IMR-90 (cell line): ENCODE results near the gene MEP1B. TPM values are rescaled to one million over a fixed set of nuclear protein-coding genes. Genes with fewer than 3 reads are reported as not detected.
A peak's percentile ranks its signal among the peaks of the same experiment; 100 is the strongest.

Experiments
- ATAC-seq: fragments of 200-7000 bp; cut with Tn5 transposase; 2 replicates; pipeline ENCODE4 v1.9.1; 2020; ENCODE audit warnings: low read depth, mild to moderate bottlenecking, moderate library complexity
- BruUV-seq: library from RNA; stranded (reverse); fragments of 400-500 nt; replicated peaks from 2 replicates; lab custom pipeline; 2021; lab: Mats Ljungman, UMichigan
- CTCF ChIA-PET: fragments of 300-600 bp; formaldehyde crosslinking; extraction: SDS; loops from one replicate; lab custom pipeline; 2021; ENCODE audit warnings: antibody characterized with exemption; lab: Yijun Ruan, JAX
- POLR2A ChIA-PET: fragments of 300-600 bp; sonication (Branson Sonifier 250); formaldehyde crosslinking; loops from one replicate; lab custom pipeline; 2022; ENCODE audit warnings: antibody characterized with exemption; ENCODE audit not compliant: unreplicated experiment; lab: Charles Lee
- DNase-seq: peaks from one replicate; pipeline ENCODE4 v3.0.0; 2013
- H2AFZ ChIP-seq: replicated peaks from 2 replicates; pipeline ENCODE3; 2013; ENCODE audit warnings: low read length, mild to moderate bottlenecking; ENCODE audit not compliant: poor library complexity
- H2AK5ac ChIP-seq: 2 replicates; pipeline ENCODE4 v1.6.1; 2013; ENCODE audit warnings: low read depth, low read length, inconsistent platforms
- H2AK9ac ChIP-seq: replicated peaks from 2 replicates; pipeline ENCODE3; 2013; ENCODE audit warnings: mild to moderate bottlenecking, low read depth, low read length, moderate library complexity; ENCODE audit not compliant: poor library complexity
- H2BK120ac ChIP-seq: 2 replicates; pipeline ENCODE4 v1.6.1; 2013; ENCODE audit warnings: low read depth, low read length, inconsistent platforms
- H2BK15ac ChIP-seq: 3 replicates; pipeline ENCODE4 v1.6.1; 2013; ENCODE audit warnings: low read depth, low read length, inconsistent platforms
- H2BK20ac ChIP-seq: 2 replicates; pipeline ENCODE4 v1.6.1; 2013; ENCODE audit warnings: low read depth, mild to moderate bottlenecking, inconsistent platforms, low read length, moderate library complexity
- H2BK5ac ChIP-seq: 2 replicates; pipeline ENCODE4 v1.6.1; 2013; ENCODE audit warnings: mild to moderate bottlenecking, low read depth, low read length, inconsistent platforms; ENCODE audit not compliant: poor library complexity, severe bottlenecking
- H3K14ac ChIP-seq: replicated peaks from 2 replicates; pipeline ENCODE4 v1.6.1; 2013; ENCODE audit warnings: low read depth, low read length, inconsistent platforms
- H3K18ac ChIP-seq: 2 replicates; pipeline ENCODE4 v1.6.1; 2013; ENCODE audit warnings: low read depth, low read length, control low read depth
- H3K23ac ChIP-seq: 2 replicates; pipeline ENCODE4 v1.6.1; 2013; ENCODE audit warnings: low read depth, low read length, inconsistent platforms
- H3K27ac ChIP-seq: 2 replicates; pipeline ENCODE4 v1.5.1; 2013; ENCODE audit warnings: mild to moderate bottlenecking, control low read depth, low read length; ENCODE audit not compliant: insufficient read depth
- H3K27me3 ChIP-seq: 2 replicates; pipeline ENCODE4 v1.6.1; 2013; ENCODE audit warnings: low read length; ENCODE audit not compliant: control insufficient read depth, insufficient read depth
- H3K36me3 ChIP-seq: 2 replicates; pipeline ENCODE4 v1.6.1; 2013; ENCODE audit warnings: low read length, mixed read lengths; ENCODE audit not compliant: control insufficient read depth, insufficient read depth
- H3K4ac ChIP-seq: 2 replicates; pipeline ENCODE4 v1.6.1; 2013; ENCODE audit warnings: low read depth, low read length, inconsistent platforms
- H3K4me1 ChIP-seq: 2 replicates; pipeline ENCODE4 v1.6.1; 2013; ENCODE audit warnings: low read length, mixed read lengths; ENCODE audit not compliant: control insufficient read depth, insufficient read depth
- H3K4me2 ChIP-seq: 2 replicates; pipeline ENCODE4 v1.6.1; 2013; ENCODE audit warnings: low read depth, mild to moderate bottlenecking, control low read depth, low read length, moderate library complexity
- H3K4me3 ChIP-seq: 2 replicates; pipeline ENCODE4 v1.5.1; 2013; ENCODE audit warnings: low read depth, mild to moderate bottlenecking, control low read depth, low read length, moderate library complexity; ENCODE audit not compliant: insufficient read depth
- H3K56ac ChIP-seq: 2 replicates; pipeline ENCODE4 v1.6.1; 2013; ENCODE audit warnings: low read length, inconsistent platforms; ENCODE audit not compliant: insufficient read depth; ENCODE audit errors: extremely low read depth
- H3K79me1 ChIP-seq, 2 experiments: 2 replicates each; pipeline ENCODE4 v1.6.1; 2013; ENCODE audit warnings: low read length in 2 of 2, inconsistent platforms in 1 of 2, low read depth in 1 of 2
- H3K9ac ChIP-seq: 2 replicates; pipeline ENCODE4 v1.6.1; 2013; ENCODE audit warnings: low read depth, low read length, control low read depth
- H3K9me1 ChIP-seq: 2 replicates; pipeline ENCODE4 v1.6.1; 2013; ENCODE audit warnings: low read length, inconsistent platforms; ENCODE audit not compliant: insufficient read depth
- H3K9me3 ChIP-seq: 2 replicates; pipeline ENCODE4 v1.6.1; 2013; ENCODE audit warnings: low read length; ENCODE audit not compliant: control insufficient read depth, insufficient read depth
- H4K20me1 ChIP-seq: 2 replicates; pipeline ENCODE4 v1.6.1; 2013; ENCODE audit warnings: low read length, inconsistent platforms; ENCODE audit not compliant: insufficient read depth
- H4K5ac ChIP-seq: 2 replicates; pipeline ENCODE4 v1.6.1; 2013; ENCODE audit warnings: mild to moderate bottlenecking, low read depth, low read length, control low read depth
- H4K8ac ChIP-seq, 2 experiments: 2 replicates each; pipeline ENCODE4 v1.6.1; 2013; ENCODE audit warnings: low read depth in 2 of 2, low read length in 2 of 2, control low read depth in 1 of 2, inconsistent platforms in 1 of 2
- H4K91ac ChIP-seq: 2 replicates; pipeline ENCODE4 v1.6.1; 2013; ENCODE audit warnings: low read depth, low read length, inconsistent platforms; ENCODE audit not compliant: insufficient read depth
- BHLHE40 ChIP-seq: fragments of 150-350 bp; IDR thresholded peaks from 2 replicates; pipeline ENCODE4 v1.6.1; 2016; ENCODE audit warnings: mild to moderate bottlenecking, low read depth, low read length
- CEBPB ChIP-seq: IDR thresholded peaks from 2 replicates; pipeline ENCODE4 v1.6.1; 2012; ENCODE audit warnings: low read depth, low read length, improper control_type of control experiment
- CHD1 ChIP-seq: IDR thresholded peaks from 2 replicates; pipeline ENCODE4 v1.6.1; 2012; ENCODE audit warnings: low read depth, low read length, improper control_type of control experiment
- FOS ChIP-seq: fragments of 150-350 bp; IDR thresholded peaks from 2 replicates; pipeline ENCODE4 v1.6.1; 2016; ENCODE audit warnings: low read depth, low read length
- MAFK ChIP-seq: IDR thresholded peaks from 2 replicates; pipeline ENCODE4 v1.6.1; 2012; ENCODE audit warnings: low read depth, low read length, improper control_type of control experiment
- MAZ ChIP-seq: IDR thresholded peaks from 2 replicates; pipeline ENCODE4 v1.6.1; 2012; ENCODE audit warnings: low read depth, mild to moderate bottlenecking, low read length, improper control_type of control experiment, moderate library complexity, borderline replicate concordance
- MXI1 ChIP-seq: IDR thresholded peaks from 2 replicates; pipeline ENCODE4 v1.6.1; 2012; ENCODE audit warnings: low read depth, mild to moderate bottlenecking, low read length, moderate library complexity, borderline replicate concordance
- NFE2L2 ChIP-seq: fragments of 150-350 bp; IDR thresholded peaks from 2 replicates; pipeline ENCODE4 v1.6.1; 2016; ENCODE audit warnings: low read depth, mild to moderate bottlenecking, low read length
- POLR2A ChIP-seq: IDR thresholded peaks from 2 replicates; pipeline ENCODE4 v1.6.1; 2012; ENCODE audit warnings: mild to moderate bottlenecking, low read depth, low read length
- RAD21 ChIP-seq: IDR thresholded peaks from 2 replicates; pipeline ENCODE4 v1.6.1; 2012; ENCODE audit warnings: low read length, improper control_type of control experiment
- RCOR1 ChIP-seq: IDR thresholded peaks from 2 replicates; pipeline ENCODE4 v1.6.1; 2012; ENCODE audit warnings: mild to moderate bottlenecking, low read length, improper control_type of control experiment; ENCODE audit not compliant: insufficient replicate concordance
- RFX5 ChIP-seq: IDR thresholded peaks from 2 replicates; pipeline ENCODE4 v1.8.0; 2012; ENCODE audit warnings: low read depth, mild to moderate bottlenecking, low read length, moderate library complexity
- SMC3 ChIP-seq: fragments of 150-350 bp; IDR thresholded peaks from 2 replicates; pipeline ENCODE4 v1.6.1; 2016; ENCODE audit warnings: low read depth, mild to moderate bottlenecking, antibody characterized with exemption, low read length, moderate library complexity
- WGBS, 2 experiments: methylation state at CpG; one replicate each; pipeline versions ENCODE4 v1.1.5 to v1.1.7; 2013; ENCODE audit warnings: missing lambda C conversion rate in 2 of 2; ENCODE audit not compliant: insufficient read length in 1 of 2; ENCODE audit errors: extremely low coverage in 2 of 2; 5-methylcytosine and 5-hydroxymethylcytosine counted together
- dilution Hi-C: fragments of 300-500 bp; cut with HindIII; formaldehyde crosslinking; loops from one replicate; pipeline ENCODE4 v1.14.3; 2018; ENCODE audit warnings: low sequenced_read_pairs; ENCODE audit not compliant: unreplicated experiment
- in situ Hi-C: fragments of 300-500 bp; cut with MboI; formaldehyde crosslinking; loops from 3 replicates; pipeline ENCODE4 v1.14.3; 2019; ENCODE audit warnings: low sequenced_read_pairs, inconsistent platforms, mixed read lengths
- intact Hi-C: fragments of 100-400 bp; cut with micrococcal nuclease; formaldehyde crosslinking; loops from 2 replicates; pipeline ENCODE4 v1.10.0; 2022
- polyA plus RNA-seq, 3 experiments: library from polyadenylated mRNA; depleted of rRNA; stranded (reverse); fragments of >200 nt; gene quantifications; 2 replicates each; pipeline ENCODE4 v1.2.3, GENCODE V29; 2012; ENCODE audit warnings: low replicate concordance in 1 of 3
- total RNA-seq: library from RNA; depleted of rRNA; stranded (reverse); fragments of >200 nt; gene quantifications from 2 replicates; pipeline ENCODE4 v1.2.3, GENCODE V29; 2012
- TF ChIP-seq, protein P1 (sequence below): fragments of 150-350 bp; IDR thresholded peaks from 2 replicates; pipeline ENCODE4 v1.6.1; 2016; ENCODE audit warnings: low read depth, mild to moderate bottlenecking, low read length, moderate library complexity, borderline replicate concordance
- TF ChIP-seq, protein P2 (sequence below): fragments of 150-350 bp; IDR thresholded peaks from 2 replicates; pipeline ENCODE4 v1.6.1; 2017; ENCODE audit warnings: mild to moderate bottlenecking, antibody characterized with exemption, low read length, low read depth
- TF ChIP-seq, protein P3 (sequence below): conservative IDR thresholded peaks from 2 replicates; pipeline ENCODE4 v1.5.1; 2012; ENCODE audit warnings: mild to moderate bottlenecking, low read depth, low read length, improper control_type of control experiment

The MEP1B gene
- total and polyA plus RNA-seq, 2 of the 4 experiments (the other 2 are of a cell fraction): not detected

GRCh38 chr18:32264401-32264800 is 74.6 kb downstream of the MEP1B start:
- H2BK15ac ChIP-seq: no peak overlapping the region
- no peak overlapping the region for H3K18ac ChIP-seq
- 0 out of 2 replicates have a peak, but pooled peaks cover 1% of the 10 kb centered on the region for H3K36me3 ChIP-seq
- intact Hi-C loops (no loop called here), dilution Hi-C loops (no loop called here), in situ Hi-C loops (no loop called here)
- ATAC-seq (peak; percentile 48; the same call in 1 of the 2 replicates), DNase-seq (no peak)
- BruUV-seq: no TSS peak
- H3K23ac ChIP-seq: no peak overlapping the region
- H3K4me3 ChIP-seq: no peak overlapping the region
- no peaks in the 10 kb centered on the region for H3K9me1 ChIP-seq
- H3K4ac ChIP-seq: no peak overlapping the region
- ChIA-PET CTCF (interaction anchor here (1.0 to 1.8 kb wide), 2 partner anchors 25 to 207 kb away, joined by 4 read pairs; partner anchors contain the start of gene GAREM1), POLR2A (no interaction called here)
- no peaks in the 10 kb centered on the region for H3K79me1 ChIP-seq
- no peaks in the 10 kb centered on the region; the same call in 1 of the 2 replicates for H3K27me3 ChIP-seq
- no peak overlapping the region for H3K9ac ChIP-seq
- WGBS, 2 experiments: no CpG with 5 or more reads among the region's 2 CpGs
- H3K14ac ChIP-seq: no peak overlapping the region
- H4K8ac ChIP-seq: no peak overlapping the region
- no peak overlapping the region for H4K5ac ChIP-seq
- no peaks in the 10 kb centered on the region for H3K9me3 ChIP-seq
- H3K4me2 ChIP-seq: no peak overlapping the region
- H3K27ac ChIP-seq: no peak overlapping the region
- H3K4me1 ChIP-seq: peaks cover 2% of the 10 kb centered on the region; the same call in 1 of the 2 replicates
- no peak overlapping the region for H2AFZ ChIP-seq
- no peak overlapping the region for H3K56ac ChIP-seq
- no peak overlapping the region for H4K91ac ChIP-seq
- H2BK120ac ChIP-seq: no peak overlapping the region
- H2BK5ac ChIP-seq: no peak overlapping the region
- no peak overlapping the region for H2AK9ac ChIP-seq
- no peak overlapping the region for H2BK20ac ChIP-seq
- TF ChIP-seq, protein P1, sequence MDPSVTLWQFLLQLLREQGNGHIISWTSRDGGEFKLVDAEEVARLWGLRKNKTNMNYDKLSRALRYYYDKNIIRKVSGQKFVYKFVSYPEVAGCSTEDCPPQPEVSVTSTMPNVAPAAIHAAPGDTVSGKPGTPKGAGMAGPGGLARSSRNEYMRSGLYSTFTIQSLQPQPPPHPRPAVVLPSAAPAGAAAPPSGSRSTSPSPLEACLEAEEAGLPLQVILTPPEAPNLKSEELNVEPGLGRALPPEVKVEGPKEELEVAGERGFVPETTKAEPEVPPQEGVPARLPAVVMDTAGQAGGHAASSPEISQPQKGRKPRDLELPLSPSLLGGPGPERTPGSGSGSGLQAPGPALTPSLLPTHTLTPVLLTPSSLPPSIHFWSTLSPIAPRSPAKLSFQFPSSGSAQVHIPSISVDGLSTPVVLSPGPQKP: no peak
- TF ChIP-seq, protein P2, sequence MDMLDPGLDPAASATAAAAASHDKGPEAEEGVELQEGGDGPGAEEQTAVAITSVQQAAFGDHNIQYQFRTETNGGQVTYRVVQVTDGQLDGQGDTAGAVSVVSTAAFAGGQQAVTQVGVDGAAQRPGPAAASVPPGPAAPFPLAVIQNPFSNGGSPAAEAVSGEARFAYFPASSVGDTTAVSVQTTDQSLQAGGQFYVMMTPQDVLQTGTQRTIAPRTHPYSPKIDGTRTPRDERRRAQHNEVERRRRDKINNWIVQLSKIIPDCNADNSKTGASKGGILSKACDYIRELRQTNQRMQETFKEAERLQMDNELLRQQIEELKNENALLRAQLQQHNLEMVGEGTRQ: no peak
- no peak for TF ChIP-seq RFX5
- TF ChIP-seq FOS: no peak
- TF ChIP-seq, protein P3, sequence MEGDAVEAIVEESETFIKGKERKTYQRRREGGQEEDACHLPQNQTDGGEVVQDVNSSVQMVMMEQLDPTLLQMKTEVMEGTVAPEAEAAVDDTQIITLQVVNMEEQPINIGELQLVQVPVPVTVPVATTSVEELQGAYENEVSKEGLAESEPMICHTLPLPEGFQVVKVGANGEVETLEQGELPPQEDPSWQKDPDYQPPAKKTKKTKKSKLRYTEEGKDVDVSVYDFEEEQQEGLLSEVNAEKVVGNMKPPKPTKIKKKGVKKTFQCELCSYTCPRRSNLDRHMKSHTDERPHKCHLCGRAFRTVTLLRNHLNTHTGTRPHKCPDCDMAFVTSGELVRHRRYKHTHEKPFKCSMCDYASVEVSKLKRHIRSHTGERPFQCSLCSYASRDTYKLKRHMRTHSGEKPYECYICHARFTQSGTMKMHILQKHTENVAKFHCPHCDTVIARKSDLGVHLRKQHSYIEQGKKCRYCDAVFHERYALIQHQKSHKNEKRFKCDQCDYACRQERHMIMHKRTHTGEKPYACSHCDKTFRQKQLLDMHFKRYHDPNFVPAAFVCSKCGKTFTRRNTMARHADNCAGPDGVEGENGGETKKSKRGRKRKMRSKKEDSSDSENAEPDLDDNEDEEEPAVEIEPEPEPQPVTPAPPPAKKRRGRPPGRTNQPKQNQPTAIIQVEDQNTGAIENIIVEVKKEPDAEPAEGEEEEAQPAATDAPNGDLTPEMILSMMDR: no peak
- no peak for TF ChIP-seq CHD1
- TF ChIP-seq NFE2L2: no peak
- no peak for TF ChIP-seq MAFK
- TF ChIP-seq MAZ: no peak
- TF ChIP-seq POLR2A: no peak
- TF ChIP-seq CEBPB: no peak
- TF ChIP-seq SMC3: no peak
- no peak for TF ChIP-seq RAD21
- TF ChIP-seq MXI1: no peak
- TF ChIP-seq BHLHE40: no peak
- no peak for TF ChIP-seq RCOR1
- no peak overlapping the region for H2AK5ac ChIP-seq
- no peaks in the 10 kb centered on the region for H4K20me1 ChIP-seq
